A673 (cell line): Measurements from ENCODE around the gene BAZ1A.

ENCODE experiments used
- EZH2 ChIP-seq: fragments of 200-600 bp; sonication (generic); IDR thresholded peaks from 2 replicates; pipeline ENCODE4 v1.6.1; 2017; ENCODE audit warnings: borderline replicate concordance, low read depth, mild to moderate bottlenecking, mixed read lengths, antibody characterized with exemption, low read length; ENCODE audit not compliant: poor library complexity, severe bottlenecking
- TF ChIP-seq, protein P1 (sequence below): fragments of 300-800, 200-600 bp; sonication (generic); conservative IDR thresholded peaks from 2 replicates; pipeline ENCODE4 v1.5.1; 2017; ENCODE audit warnings: low read depth, mild to moderate bottlenecking, antibody characterized with exemption, low read length, moderate library complexity, mixed read lengths

- TF ChIP-seq EZH2, result no peak
- TF ChIP-seq, protein P1, sequence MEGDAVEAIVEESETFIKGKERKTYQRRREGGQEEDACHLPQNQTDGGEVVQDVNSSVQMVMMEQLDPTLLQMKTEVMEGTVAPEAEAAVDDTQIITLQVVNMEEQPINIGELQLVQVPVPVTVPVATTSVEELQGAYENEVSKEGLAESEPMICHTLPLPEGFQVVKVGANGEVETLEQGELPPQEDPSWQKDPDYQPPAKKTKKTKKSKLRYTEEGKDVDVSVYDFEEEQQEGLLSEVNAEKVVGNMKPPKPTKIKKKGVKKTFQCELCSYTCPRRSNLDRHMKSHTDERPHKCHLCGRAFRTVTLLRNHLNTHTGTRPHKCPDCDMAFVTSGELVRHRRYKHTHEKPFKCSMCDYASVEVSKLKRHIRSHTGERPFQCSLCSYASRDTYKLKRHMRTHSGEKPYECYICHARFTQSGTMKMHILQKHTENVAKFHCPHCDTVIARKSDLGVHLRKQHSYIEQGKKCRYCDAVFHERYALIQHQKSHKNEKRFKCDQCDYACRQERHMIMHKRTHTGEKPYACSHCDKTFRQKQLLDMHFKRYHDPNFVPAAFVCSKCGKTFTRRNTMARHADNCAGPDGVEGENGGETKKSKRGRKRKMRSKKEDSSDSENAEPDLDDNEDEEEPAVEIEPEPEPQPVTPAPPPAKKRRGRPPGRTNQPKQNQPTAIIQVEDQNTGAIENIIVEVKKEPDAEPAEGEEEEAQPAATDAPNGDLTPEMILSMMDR, result no peak
These were observed 29.3 kb downstream of the BAZ1A start for GRCh38 chr14:34845869-34846268.
